Stomach (tissue), 9 donors: ENCODE data around the gene FMN2. TPM values are rescaled to one million over a fixed set of nuclear protein-coding genes. Genes with fewer than 3 reads are reported as not detected.

Experiments used
- DNase-seq, 2 donors: peaks; one replicate each; pipeline versions ENCODE4 v3.0.0 to v3.0.0-alpha.2; 2013 to 2019
- H3K27ac ChIP-seq, 5 donors: fragments of 200-600 bp in 4 of 5; sonication (generic) in 4 of 5; one replicate each; pipeline ENCODE4 v1.5.1; 2013 to 2019; ENCODE audit warnings: mild to moderate bottlenecking in 1 of 5, moderate library complexity in 1 of 5
- H3K27me3 ChIP-seq, 3 donors: fragments of 200-600 bp; sonication (generic); one replicate each; pipeline ENCODE4 v1.5.1; 2017 to 2019; ENCODE audit warnings: mixed run types in 1 of 3
- H3K36me3 ChIP-seq, 4 donors: fragments of 200-600 bp; sonication (generic); 1 replicate in 3 of 4; 2 replicates in 1 of 4; pipeline ENCODE4 v1.5.1; 2016 to 2019
- H3K4me1 ChIP-seq, 4 donors: fragments of 200-600 bp; sonication (generic); one replicate each; pipeline ENCODE4 v1.5.1; 2016 to 2019
- H3K4me3 ChIP-seq, 4 donors: fragments of 200-600 bp; sonication (generic) in 3 of 4; one replicate each; pipeline ENCODE4 v1.5.1; 2016 to 2019; ENCODE audit warnings: mild to moderate bottlenecking in 1 of 4
- H3K9me3 ChIP-seq, 4 donors: fragments of 200-600 bp; sonication (generic); one replicate each; pipeline ENCODE4 v1.5.1; 2016 to 2019
- CTCF ChIP-seq, 7 experiments: fragments of 450-650 bp in 4 of 7; fragments of 200-600 bp in 3 of 7; sonication (generic) in 3 of 7; IDR thresholded peaks; one replicate each; pipeline ENCODE4 v1.5.1; 2016 to 2019; ENCODE audit warnings: antibody characterized with exemption in 7 of 7, control low read depth in 2 of 7, mild to moderate bottlenecking in 1 of 7
- EP300 ChIP-seq: sonication (generic); formaldehyde crosslinking; IDR thresholded peaks from one replicate; pipeline ENCODE4 v1.6.1; 2017; ENCODE audit warnings: antibody characterized with exemption
- POLR2A ChIP-seq, 4 donors: fragments of 450-650 bp; IDR thresholded peaks; one replicate each; pipeline ENCODE4 v1.6.1; 2016; ENCODE audit warnings: antibody characterized with exemption in 4 of 4, control low read depth in 2 of 4, mild to moderate bottlenecking in 1 of 4, moderate library complexity in 1 of 4
- POLR2AphosphoS5 ChIP-seq, 3 donors: sonication (generic); formaldehyde crosslinking; IDR thresholded peaks; one replicate each; pipeline ENCODE4 v1.6.1; 2016; ENCODE audit warnings: antibody characterized with exemption in 3 of 3
- WGBS, 5 donors: extraction: QIAGEN DNeasy Blood & Tissue Kit in 3 of 5; methylation state at CpG; one replicate each; pipeline versions ENCODE4 v1.1.5 to v1.1.7; 2013 to 2018; 5-methylcytosine and 5-hydroxymethylcytosine counted together
- intact Hi-C: fragments of 100-400 bp; cut with DNase I; formaldehyde crosslinking; loops from one replicate; pipeline ENCODE4 v1.15.1; 2023; ENCODE audit warnings: low total_unique reads
- polyA plus RNA-seq, 3 donors: library from polyadenylated mRNA; stranded (reverse); fragments of 200-250 nt; gene quantifications; one replicate each; pipeline ENCODE4 v1.2.3, GENCODE V29; 2013
- total RNA-seq, 5 donors: library from RNA; depleted of rRNA; stranded (reverse); fragments of >200 nt; gene quantifications; one replicate each; pipeline versions ENCODE4 v1.1.0 to v1.2.3, GENCODE V29; 2014 to 2016
- donor health status: healthy with polysubstance abuse.
- donor health status: Bipolar disorder and iron deficiency.
- donor health status: healthy.

The FMN2 gene
- total and polyA plus RNA-seq, 8 donors, result 0.61 to 3.3 (median 0.87) TPM; not detected in 2

GRCh38 chr1:240055936-240056335, 35.7 kb upstream of the FMN2 start:
- H3K4me1 ChIP-seq, result no peaks in the 10 kb centered on the region
- intact Hi-C loops, result no loop called here
- no peaks in the 10 kb centered on the region for H3K36me3 ChIP-seq
- no peak for DNase-seq
- no peak overlapping the region for H3K4me3 ChIP-seq
- WGBS, 5 donors, result 29 to 63% (median 41%) methylated on average over 1 of the region's 1 CpG
- H3K9me3 ChIP-seq, result no peaks in the 10 kb centered on the region
- H3K27ac ChIP-seq, result no peak overlapping the region
- no peaks in the 10 kb centered on the region for H3K27me3 ChIP-seq
- TF ChIP-seq EP300 (no peak), CTCF (IDR thresholded peaks at IDR 0.05) (no peak), POLR2A (IDR thresholded peaks at IDR 0.05) (no peak), POLR2AphosphoS5 (IDR thresholded peaks at IDR 0.05) (no peak)

- intact Hi-C loops, result no loop called here
- H3K9me3 ChIP-seq, result no peaks in the 10 kb centered on the region
- no peaks in the 10 kb centered on the region for H3K36me3 ChIP-seq
- no peak overlapping the region for H3K4me3 ChIP-seq
- TF ChIP-seq POLR2A (IDR thresholded peaks at IDR 0.05) (no peak), POLR2AphosphoS5 (IDR thresholded peaks at IDR 0.05) (no peak), CTCF (IDR thresholded peaks at IDR 0.05) (no peak), EP300 (no peak)
- no peak for DNase-seq
- no peak overlapping the region for H3K27ac ChIP-seq
- no peaks in the 10 kb centered on the region for H3K27me3 ChIP-seq
- WGBS, 5 donors, result 29 to 48% (median 38%) methylated on average over 3 of the region's 3 CpGs
- no peaks in the 10 kb centered on the region for H3K4me1 ChIP-seq
Measured at GRCh38 chr1:240056350-240056749, 35.3 kb upstream of the FMN2 start.

- H3K27me3 ChIP-seq, result no peaks in the 10 kb centered on the region
- no peaks in the 10 kb centered on the region for H3K4me1 ChIP-seq
- H3K27ac ChIP-seq, result no peak overlapping the region
- intact Hi-C loops, result no loop called here
- no peaks in the 10 kb centered on the region for H3K9me3 ChIP-seq
- 76 to 81% (median 78%) methylated on average over 9 of the region's 9 CpGs for WGBS, 5 donors
- no peak overlapping the region for H3K4me3 ChIP-seq
- no peaks in the 10 kb centered on the region for H3K36me3 ChIP-seq
- no peak for DNase-seq
- TF ChIP-seq CTCF (IDR thresholded peaks at IDR 0.05) (no peak), EP300 (no peak), POLR2A (IDR thresholded peaks at IDR 0.05) (no peak), POLR2AphosphoS5 (IDR thresholded peaks at IDR 0.05) (no peak)
Measured at GRCh38 chr1:240058049-240058448, 33.6 kb upstream of the FMN2 start.

- Histone ChIP-seq H3K36me3 (no peaks in the 10 kb centered on the region), H3K27ac (no peak overlapping the region), H3K4me1 (no peaks in the 10 kb centered on the region), H3K4me3 (no peak overlapping the region), H3K27me3 (no peaks in the 10 kb centered on the region), H3K9me3 (no peaks in the 10 kb centered on the region)
- intact Hi-C loops, result no loop called here
- no peak for DNase-seq
- 91 to 96% (median 94%) methylated on average over 7 of the region's 7 CpGs for WGBS, 5 donors
- TF ChIP-seq CTCF (IDR thresholded peaks at IDR 0.05) (no peak), POLR2AphosphoS5 (IDR thresholded peaks at IDR 0.05) (no peak), EP300 (no peak), POLR2A (IDR thresholded peaks at IDR 0.05) (no peak)
Measured at GRCh38 chr1:240068961-240069360, 22.7 kb upstream of the FMN2 start.
